Measurements from ENCODE around the gene ZCCHC3.
"Not testable (repeated sequence)": the region's sequence is repeated elsewhere in the genome, so short reads cannot be mapped to it uniquely, and the experiment has no call there.

The ZCCHC3 gene

GRCh38 chr20:297098-297924 is at the start of gene ZCCHC3:
ZCCHC3 (plus strand) TSS chr20:297570; CDS start chr20:297587, 17 bp downstream.
- Histone ChIP-seq H3K36me3 (ENCODE audit: control insufficient read depth, insufficient read depth, low read length) (no peaks in the 10 kb centered on the region), H3K27me3 (ENCODE audit: control insufficient read depth, insufficient read depth, low read length) (peaks cover 39% of the 10 kb centered on the region), H3K4me3 (ENCODE audit: low read depth, low read length) (peak within 1 kb of the TSS; percentile 72), H3K4me1 (ENCODE audit: control insufficient read depth, insufficient read depth, low read length) (peaks cover 20% of the 10 kb centered on the region), H3K9me3 (ENCODE audit: control insufficient read depth, insufficient read depth, low read length) (no peaks in the 10 kb centered on the region), H3K9ac (ENCODE audit: low read depth, low read length) (peak within 1 kb of the TSS; percentile 29)

GRCh38 chr20:251354-251753 is 46.0 kb upstream of the ZCCHC3 start:
- Histone ChIP-seq H3K9ac (ENCODE audit: low read depth, low read length) (no peak overlapping the region), H3K4me1 (ENCODE audit: control insufficient read depth, insufficient read depth, low read length) (peaks cover 6% of the 10 kb centered on the region), H3K27me3 (ENCODE audit: control insufficient read depth, insufficient read depth, low read length) (peaks cover 85% of the 10 kb centered on the region), H3K9me3 (ENCODE audit: control insufficient read depth, insufficient read depth, low read length) (no peaks in the 10 kb centered on the region), H3K4me3 (ENCODE audit: low read depth, low read length) (no peak overlapping the region), H3K36me3 (ENCODE audit: control insufficient read depth, insufficient read depth, low read length) (no peaks in the 10 kb centered on the region)

GRCh38 chr20:252801-253200 is 44.6 kb upstream of the ZCCHC3 start:
- Histone ChIP-seq H3K4me3 (ENCODE audit: low read depth, low read length) (no peak overlapping the region), H3K36me3 (ENCODE audit: control insufficient read depth, insufficient read depth, low read length) (no peaks in the 10 kb centered on the region), H3K9me3 (ENCODE audit: control insufficient read depth, insufficient read depth, low read length) (no peaks in the 10 kb centered on the region), H3K27me3 (ENCODE audit: control insufficient read depth, insufficient read depth, low read length) (peaks cover 85% of the 10 kb centered on the region), H3K4me1 (ENCODE audit: control insufficient read depth, insufficient read depth, low read length) (peaks cover 6% of the 10 kb centered on the region), H3K9ac (ENCODE audit: low read depth, low read length) (no peak overlapping the region)

GRCh38 chr20:253447-253846 is 43.9 kb upstream of the ZCCHC3 start:
- not testable (repeated sequence) for H3K4me1 ChIP-seq (ENCODE audit: control insufficient read depth, insufficient read depth, low read length)

GRCh38 chr20:257419-257818 is 40.0 kb upstream of the ZCCHC3 start, which contains the start of gene DEFB132:
DEFB132 (plus strand) TSS chr20:257724; CDS start chr20:257779, 55 bp downstream.
- H3K36me3 ChIP-seq (ENCODE audit: control insufficient read depth, insufficient read depth, low read length): no peaks in the 10 kb centered on the region

More at GRCh38 chr20:253447-253846, 43.9 kb upstream of the ZCCHC3 start:
- not testable (repeated sequence) for H3K9ac ChIP-seq (ENCODE audit: low read depth, low read length); H3K4me3 ChIP-seq (ENCODE audit: low read depth, low read length); H3K9me3 ChIP-seq (ENCODE audit: control insufficient read depth, insufficient read depth, low read length); H3K36me3 ChIP-seq (ENCODE audit: control insufficient read depth, insufficient read depth, low read length)
- peaks cover 89% of the 10 kb centered on the region for H3K27me3 ChIP-seq (ENCODE audit: control insufficient read depth, insufficient read depth, low read length)

GRCh38 chr20:258269-258858 is 39.0 kb upstream of the ZCCHC3 start:
- no peaks in the 10 kb centered on the region for H3K36me3 ChIP-seq (ENCODE audit: control insufficient read depth, insufficient read depth, low read length)
- peaks cover 80% of the 10 kb centered on the region for H3K27me3 ChIP-seq (ENCODE audit: control insufficient read depth, insufficient read depth, low read length)
- H3K9ac ChIP-seq (ENCODE audit: low read depth, low read length): no peak overlapping the region
- no peak overlapping the region for H3K4me3 ChIP-seq (ENCODE audit: low read depth, low read length)
- no peaks in the 10 kb centered on the region for H3K4me1 ChIP-seq (ENCODE audit: control insufficient read depth, insufficient read depth, low read length)
- H3K9me3 ChIP-seq (ENCODE audit: control insufficient read depth, insufficient read depth, low read length): no peaks in the 10 kb centered on the region

More at GRCh38 chr20:257419-257818, 40.0 kb upstream of the ZCCHC3 start, which contains the start of gene DEFB132:
- Histone ChIP-seq H3K27me3 (ENCODE audit: control insufficient read depth, insufficient read depth, low read length) (peaks cover 80% of the 10 kb centered on the region), H3K9ac (ENCODE audit: low read depth, low read length) (no peak within 1 kb of the TSS), H3K4me1 (ENCODE audit: control insufficient read depth, insufficient read depth, low read length) (no peaks in the 10 kb centered on the region), H3K9me3 (ENCODE audit: control insufficient read depth, insufficient read depth, low read length) (no peaks in the 10 kb centered on the region), H3K4me3 (ENCODE audit: low read depth, low read length) (no peak within 1 kb of the TSS)

- H3K4me3 ChIP-seq (ENCODE audit: low read depth, low read length): no peak overlapping the region
- H3K9ac ChIP-seq (ENCODE audit: low read depth, low read length): no peak overlapping the region
- no peaks in the 10 kb centered on the region for H3K4me1 ChIP-seq (ENCODE audit: control insufficient read depth, insufficient read depth, low read length)
- H3K9me3 ChIP-seq (ENCODE audit: control insufficient read depth, insufficient read depth, low read length): no peaks in the 10 kb centered on the region
- peaks cover 83% of the 10 kb centered on the region for H3K27me3 ChIP-seq (ENCODE audit: control insufficient read depth, insufficient read depth, low read length)
- no peaks in the 10 kb centered on the region for H3K36me3 ChIP-seq (ENCODE audit: control insufficient read depth, insufficient read depth, low read length)
These were observed 38.4 kb upstream of the ZCCHC3 start for GRCh38 chr20:258963-259362.

- no peak overlapping the region for H3K9ac ChIP-seq (ENCODE audit: low read depth, low read length)
- H3K9me3 ChIP-seq (ENCODE audit: control insufficient read depth, insufficient read depth, low read length): no peaks in the 10 kb centered on the region
- no peaks in the 10 kb centered on the region for H3K36me3 ChIP-seq (ENCODE audit: control insufficient read depth, insufficient read depth, low read length)
- no peaks in the 10 kb centered on the region for H3K4me1 ChIP-seq (ENCODE audit: control insufficient read depth, insufficient read depth, low read length)
- peaks cover 85% of the 10 kb centered on the region for H3K27me3 ChIP-seq (ENCODE audit: control insufficient read depth, insufficient read depth, low read length)
- H3K4me3 ChIP-seq (ENCODE audit: low read depth, low read length): no peak overlapping the region
These were observed 37.4 kb upstream of the ZCCHC3 start for GRCh38 chr20:259981-260380.

GRCh38 chr20:263701-264100 is 33.7 kb upstream of the ZCCHC3 start:
- H3K27me3 ChIP-seq (ENCODE audit: control insufficient read depth, insufficient read depth, low read length): peaks cover 81% of the 10 kb centered on the region
- no peaks in the 10 kb centered on the region for H3K9me3 ChIP-seq (ENCODE audit: control insufficient read depth, insufficient read depth, low read length)
- H3K36me3 ChIP-seq (ENCODE audit: control insufficient read depth, insufficient read depth, low read length): no peaks in the 10 kb centered on the region
- no peak overlapping the region for H3K4me3 ChIP-seq (ENCODE audit: low read depth, low read length)
- H3K4me1 ChIP-seq (ENCODE audit: control insufficient read depth, insufficient read depth, low read length): peaks cover 2% of the 10 kb centered on the region
- H3K9ac ChIP-seq (ENCODE audit: low read depth, low read length): no peak overlapping the region

GRCh38 chr20:266596-267562 is 30.5 kb upstream of the ZCCHC3 start:
- Histone ChIP-seq H3K27me3 (ENCODE audit: control insufficient read depth, insufficient read depth, low read length) (peaks cover 62% of the 10 kb centered on the region), H3K9ac (ENCODE audit: low read depth, low read length) (peak overlapping the region; percentile 28), H3K9me3 (ENCODE audit: control insufficient read depth, insufficient read depth, low read length) (no peaks in the 10 kb centered on the region), H3K4me1 (ENCODE audit: control insufficient read depth, insufficient read depth, low read length) (peaks cover 2% of the 10 kb centered on the region), H3K4me3 (ENCODE audit: low read depth, low read length) (peak overlapping the region; percentile 45), H3K36me3 (ENCODE audit: control insufficient read depth, insufficient read depth, low read length) (no peaks in the 10 kb centered on the region)

- Histone ChIP-seq H3K4me1 (ENCODE audit: control insufficient read depth, insufficient read depth, low read length) (peaks cover 2% of the 10 kb centered on the region), H3K4me3 (ENCODE audit: low read depth, low read length) (no peak overlapping the region), H3K9me3 (ENCODE audit: control insufficient read depth, insufficient read depth, low read length) (no peaks in the 10 kb centered on the region), H3K27me3 (ENCODE audit: control insufficient read depth, insufficient read depth, low read length) (peaks cover 29% of the 10 kb centered on the region), H3K9ac (ENCODE audit: low read depth, low read length) (no peak overlapping the region), H3K36me3 (ENCODE audit: control insufficient read depth, insufficient read depth, low read length) (no peaks in the 10 kb centered on the region)
These were observed 26.9 kb upstream of the ZCCHC3 start for GRCh38 chr20:270517-270916.

Measured in iPS-15b (cell line).